ENCODE data around the gene MRPS5.

Gene MRPS5

GRCh38 chr2:95110395-95110794 lies 11.2 kb downstream of the MRPS5 start:
- no peak for TF ChIP-seq CTCF (IDR thresholded peaks at IDR 0.05)

- TF ChIP-seq CTCF (IDR thresholded peaks at IDR 0.05) = no peak
Observed at GRCh38 chr2:95109260-95109659, 12.3 kb downstream of the MRPS5 start.

- TF ChIP-seq CTCF (IDR thresholded peaks at IDR 0.05) = no peak
Observed at GRCh38 chr2:95106081-95106480, 15.5 kb downstream of the MRPS5 start.

- TF ChIP-seq CTCF (IDR thresholded peaks at IDR 0.05) = no peak
Observed at GRCh38 chr2:95104606-95105005, 17.0 kb downstream of the MRPS5 start.

GRCh38 chr2:95099910-95100309 lies 21.7 kb downstream of the MRPS5 start:
- no peak for TF ChIP-seq CTCF (IDR thresholded peaks at IDR 0.05)

GRCh38 chr2:95091885-95092555 lies 29.6 kb downstream of the MRPS5 start:
- TF ChIP-seq CTCF (IDR thresholded peaks at IDR 0.05) = no peak

- TF ChIP-seq CTCF (IDR thresholded peaks at IDR 0.05) = no peak
Observed at GRCh38 chr2:95087379-95087778, 34.2 kb downstream of the MRPS5 start.

- no peak for TF ChIP-seq CTCF (IDR thresholded peaks at IDR 0.05)
Observed at GRCh38 chr2:95086017-95086416, 35.6 kb downstream of the MRPS5 start.

Data from LNCAP (cell line).